Limb (tissue), 2 donors: ENCODE results near the gene TMEM123.

Source experiments
- DNase-seq, 2 donors: peaks; one replicate each; pipeline ENCODE4 v3.0.0-alpha.2; 2016; ENCODE audit errors: extremely low spot score in 2 of 2

The TMEM123 gene, protein sequence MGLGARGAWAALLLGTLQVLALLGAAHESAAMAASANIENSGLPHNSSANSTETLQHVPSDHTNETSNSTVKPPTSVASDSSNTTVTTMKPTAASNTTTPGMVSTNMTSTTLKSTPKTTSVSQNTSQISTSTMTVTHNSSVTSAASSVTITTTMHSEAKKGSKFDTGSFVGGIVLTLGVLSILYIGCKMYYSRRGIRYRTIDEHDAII

DNA sequence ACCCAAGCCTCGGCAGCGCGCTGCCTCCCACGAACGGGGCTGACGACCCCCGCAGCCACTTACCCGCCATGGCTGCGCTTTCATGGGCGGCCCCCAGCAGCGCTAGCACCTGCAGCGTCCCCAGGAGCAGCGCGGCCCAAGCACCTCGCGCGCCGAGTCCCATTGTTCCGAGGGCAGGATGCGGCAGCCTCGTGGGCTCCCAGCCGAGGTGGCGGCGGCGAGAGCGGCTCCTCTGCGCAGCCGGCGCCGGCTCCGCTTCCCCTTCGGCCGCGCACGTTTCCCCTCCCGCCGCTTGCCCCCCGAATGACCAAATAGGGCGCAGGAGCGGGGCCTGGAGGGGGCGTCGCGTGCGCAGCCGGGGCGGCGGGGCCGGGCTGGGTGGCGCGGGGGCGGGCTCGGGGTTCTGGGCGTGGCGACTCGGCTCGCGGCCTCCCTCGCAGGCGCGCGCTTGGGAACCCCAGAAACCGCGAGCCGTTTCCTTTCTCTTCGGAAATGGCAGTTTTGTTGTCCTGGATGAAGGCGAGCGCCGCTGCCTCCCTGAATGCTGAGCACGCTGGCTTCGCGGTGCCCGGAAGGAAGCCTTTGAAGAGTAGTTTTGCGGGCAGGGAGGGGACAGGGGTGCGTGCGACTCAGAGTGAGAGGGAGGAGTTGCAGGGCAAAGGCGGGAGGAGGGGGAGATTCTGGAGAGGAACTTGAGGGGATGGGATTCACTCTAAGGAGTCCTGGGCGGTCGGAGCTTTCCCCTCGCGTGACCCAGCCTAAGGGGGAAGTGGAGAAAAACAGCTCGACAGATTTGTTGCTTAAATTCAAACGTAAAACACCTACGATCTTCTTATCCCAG lies at the start of gene TMEM123:
Gene TMEM123 (minus strand): TSS at position 305 of the 841 bp plus-strand sequence. CDS start 142 bp downstream, at position 163.
- peak; percentile 80 to 89 for DNase-seq

DNA sequence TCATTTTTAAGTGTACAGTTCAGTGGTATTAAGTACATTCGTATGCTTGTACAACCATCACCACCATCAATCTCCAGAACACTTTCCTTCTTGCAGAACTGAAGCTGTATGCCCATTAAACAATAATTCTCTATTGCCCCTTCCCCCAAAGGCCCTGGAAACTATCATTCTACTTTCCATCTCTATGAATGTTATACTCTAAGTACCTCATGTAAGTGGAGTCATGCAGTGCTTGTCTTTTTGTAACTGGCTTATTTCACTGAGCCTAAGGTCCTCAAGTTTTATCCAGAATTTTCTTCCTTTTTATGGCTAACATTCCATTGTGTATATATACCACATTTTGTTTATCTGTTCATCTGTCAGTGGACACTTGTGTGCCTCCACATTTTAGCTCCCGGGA lies 48.3 kb upstream of the TMEM123 start:
- DNase-seq = no peak

DNA sequence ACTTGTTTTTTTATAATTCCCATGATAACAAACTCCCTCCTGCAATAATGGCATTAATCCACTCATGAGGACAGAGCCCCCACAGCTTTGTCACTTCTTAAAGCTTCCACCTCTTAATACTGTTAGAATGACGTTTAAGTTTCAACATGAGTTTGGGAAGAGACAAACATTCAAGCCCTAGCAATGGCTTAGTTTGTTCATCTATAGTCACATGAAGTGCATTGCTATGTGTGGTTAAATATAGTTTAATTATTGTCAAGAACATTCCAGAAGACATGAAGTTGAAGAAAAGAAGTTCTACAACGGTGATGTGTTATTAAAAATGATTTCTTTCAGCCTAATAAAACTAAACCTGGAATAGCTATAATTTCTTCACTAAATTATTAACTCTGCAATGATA lies 47.4 kb upstream of the TMEM123 start:
- DNase-seq = no peak

DNA sequence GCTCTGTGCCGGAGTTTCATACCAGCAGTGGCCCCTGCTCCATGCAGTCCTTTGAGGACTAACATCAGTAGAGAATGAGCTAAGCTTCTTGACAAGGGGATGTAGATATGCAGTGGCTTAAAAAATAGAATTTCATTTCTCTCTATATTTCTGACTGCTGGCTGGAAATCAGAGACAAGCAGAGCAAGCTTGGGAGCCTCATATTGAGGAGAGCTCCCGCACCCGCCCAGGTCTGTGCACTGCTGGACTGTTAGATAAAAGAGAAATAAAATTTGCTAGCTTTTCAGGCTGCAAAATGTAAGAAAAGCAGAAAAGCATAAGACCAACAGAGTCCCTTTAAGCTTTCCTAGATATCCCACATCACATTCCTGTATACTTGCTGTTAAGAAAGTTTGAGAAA lies 46.6 kb upstream of the TMEM123 start:
- no peak for DNase-seq

DNA sequence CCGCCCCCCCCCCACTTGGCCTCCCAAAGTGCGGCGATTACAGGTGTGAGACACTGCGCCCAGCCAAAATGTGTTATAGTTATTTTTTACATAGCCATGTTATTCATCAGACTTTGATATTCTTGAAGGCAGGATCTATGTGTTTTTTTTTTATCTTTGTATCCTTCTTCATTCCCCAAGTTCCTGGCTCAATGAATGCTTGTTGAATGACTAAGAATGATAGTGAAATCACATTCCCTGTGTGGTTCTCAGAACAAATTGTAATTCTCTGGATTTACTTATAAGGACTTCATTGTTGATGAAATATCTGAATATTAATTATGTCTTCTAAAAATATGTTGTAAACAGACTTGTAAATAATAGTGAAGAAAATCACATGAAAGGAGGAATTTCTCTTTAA lies 44.5 kb upstream of the TMEM123 start:
- DNase-seq = no peak

DNA sequence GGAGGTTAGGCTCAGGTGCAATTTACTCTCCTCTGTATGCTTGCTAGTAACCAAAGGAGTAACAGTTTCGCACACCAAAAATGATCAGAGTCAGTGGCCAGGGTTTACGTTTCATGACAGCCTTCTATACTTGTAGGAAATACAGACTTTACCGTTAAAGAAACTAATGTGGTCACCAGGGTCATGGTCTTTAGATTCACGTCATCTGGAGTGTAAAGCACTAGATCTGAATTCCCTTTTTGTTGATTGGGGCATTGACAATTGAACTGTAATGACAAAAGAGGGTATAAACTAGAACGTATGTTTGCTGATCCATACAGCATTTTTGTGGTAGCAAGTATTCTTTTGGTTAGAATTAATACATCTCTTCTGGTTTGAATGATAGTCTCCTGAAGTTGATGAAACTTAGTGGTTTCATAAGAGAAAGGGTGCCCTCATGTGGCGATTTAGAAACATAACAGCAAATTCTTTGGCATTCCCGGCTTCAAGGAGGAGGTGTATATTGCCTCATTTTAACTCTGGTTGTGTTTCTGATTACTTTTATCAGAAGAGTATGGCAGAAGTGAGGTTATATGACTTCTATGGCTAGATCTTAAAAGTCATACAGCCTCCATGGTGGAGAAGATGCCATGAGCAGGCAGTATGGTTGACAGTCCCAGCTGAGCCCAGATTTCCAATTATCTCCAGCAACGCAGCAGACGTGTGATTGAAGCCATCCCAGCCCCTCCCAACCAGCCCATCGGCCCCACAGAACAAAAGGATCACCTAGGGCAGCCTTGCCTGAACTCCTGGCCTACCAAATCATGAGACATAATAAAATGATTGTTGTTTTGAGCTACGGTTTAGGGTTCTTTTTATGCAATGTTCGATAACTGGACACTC lies 42.8 kb upstream of the TMEM123 start:
- peak in 1 of 2 donors; percentile 87 for DNase-seq

DNA sequence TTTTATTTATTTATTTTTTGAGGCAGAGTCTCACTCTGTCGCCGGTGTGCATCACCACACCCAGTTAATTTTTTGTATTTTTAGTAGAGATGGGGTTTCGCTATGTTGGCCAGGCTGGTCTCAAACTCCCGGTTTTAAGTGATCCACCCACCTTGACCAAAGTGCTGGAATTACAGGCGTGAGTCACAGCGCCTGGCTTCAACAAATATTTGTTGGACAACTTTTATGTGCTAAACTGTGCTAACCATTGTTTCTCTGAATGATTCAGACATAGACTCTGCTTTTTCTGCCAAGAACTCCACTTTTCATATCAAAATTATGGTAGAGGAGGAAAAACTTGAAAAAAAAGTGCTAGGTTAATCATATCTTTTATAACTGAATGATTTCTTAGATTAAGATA lies 41.7 kb upstream of the TMEM123 start:
- no peak for DNase-seq

DNA sequence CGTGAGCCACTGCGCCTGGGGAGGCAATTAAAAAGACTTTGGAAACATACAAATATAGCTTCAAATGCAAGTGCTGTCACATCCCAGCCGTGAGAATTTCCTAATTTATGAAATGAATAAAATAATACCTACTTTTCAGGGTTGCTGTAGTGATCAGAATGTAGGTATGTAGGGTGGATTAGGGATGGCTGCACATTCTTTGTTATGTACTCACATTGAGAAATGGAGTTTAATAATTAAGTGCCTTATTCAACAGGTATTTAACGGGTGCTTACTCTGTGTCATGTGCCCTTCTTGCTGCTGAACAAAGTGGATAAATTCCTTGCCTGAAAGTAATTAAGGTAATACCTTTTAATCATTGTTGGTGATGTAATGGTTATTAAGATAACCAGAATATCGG lies 41.0 kb upstream of the TMEM123 start:
- no peak for DNase-seq

DNA sequence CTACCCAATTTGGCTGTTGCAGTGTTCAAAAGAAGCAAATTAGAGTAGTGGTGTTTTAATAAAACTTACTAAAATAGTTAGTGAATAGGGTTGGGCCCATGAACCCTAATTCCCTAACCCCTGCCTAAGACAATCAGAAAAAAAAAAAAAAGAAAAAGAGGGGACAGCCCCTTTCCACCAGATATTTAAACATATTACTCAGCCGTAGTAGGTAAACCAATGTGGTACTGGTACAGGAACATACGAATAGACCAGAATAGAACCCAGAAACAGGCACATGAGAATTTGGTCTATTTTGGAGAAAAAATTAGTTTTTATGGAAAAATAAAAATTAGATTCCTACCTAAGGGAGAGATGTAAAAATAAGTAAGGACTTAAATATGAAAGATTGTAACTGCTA lies 39.4 kb upstream of the TMEM123 start:
- DNase-seq = no peak

DNA sequence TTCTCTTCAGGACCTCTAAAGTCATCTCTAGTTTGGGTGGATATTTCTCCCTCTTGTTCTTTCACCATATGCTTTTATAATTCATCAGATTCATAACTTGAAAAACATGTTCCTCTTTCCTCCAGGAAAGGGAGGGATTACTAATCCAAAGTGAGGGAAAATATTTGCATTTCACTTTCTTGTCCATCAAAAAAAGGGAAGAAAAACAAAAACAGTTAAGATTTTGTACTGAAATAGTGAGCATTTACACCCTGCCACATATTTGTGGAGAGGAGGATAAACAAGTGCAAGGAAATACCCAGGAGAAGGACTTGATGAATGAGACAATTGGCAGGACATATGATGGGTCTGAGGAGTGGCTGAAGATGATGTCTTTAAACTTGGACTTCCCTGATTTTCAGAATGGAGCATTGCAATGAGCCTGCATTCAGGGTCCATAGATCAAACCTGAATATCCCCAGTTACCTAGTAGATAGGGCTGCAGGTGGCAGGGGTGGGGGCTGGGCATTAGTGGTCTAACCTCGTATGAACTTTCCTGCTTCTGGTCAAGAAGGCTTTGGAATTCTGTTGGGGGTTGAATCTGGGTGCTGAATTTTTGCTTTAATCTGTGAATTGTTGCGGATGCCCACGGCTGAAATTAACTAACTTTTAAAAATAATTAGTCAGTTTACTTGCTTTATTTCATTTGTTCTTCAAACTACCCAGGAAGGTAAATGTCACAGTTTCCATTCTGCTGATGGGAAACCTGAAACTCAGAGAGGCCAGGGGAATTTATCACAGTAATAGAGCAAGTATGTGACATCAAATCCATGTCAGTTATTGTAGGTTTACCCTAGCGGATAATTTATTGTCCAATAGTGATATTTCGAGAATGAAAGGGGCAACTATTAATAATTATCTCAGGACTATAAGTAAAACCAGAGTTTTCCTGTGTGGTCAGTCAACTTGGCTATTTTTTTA lies 36.9 kb upstream of the TMEM123 start:
- DNase-seq = no peak

DNA sequence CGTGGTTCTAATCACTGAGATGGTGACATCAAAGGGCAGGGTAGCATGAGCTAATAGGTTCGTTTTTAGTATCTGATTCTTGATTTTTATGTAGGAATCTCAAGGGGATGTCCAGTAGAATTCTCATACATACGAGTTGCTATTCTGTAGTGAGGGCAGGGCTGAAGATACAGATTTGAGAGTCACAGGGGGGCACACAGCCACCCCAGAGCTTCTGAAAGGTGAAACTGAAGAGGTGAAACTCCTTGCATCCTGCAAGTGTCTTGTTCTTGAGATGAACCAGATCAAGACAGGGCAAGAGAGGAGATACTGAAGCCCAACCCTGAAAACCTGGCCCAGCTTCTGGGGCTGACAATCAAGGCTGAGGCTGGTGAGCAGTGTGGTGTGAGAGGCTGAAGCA lies 35.6 kb upstream of the TMEM123 start:
- DNase-seq = no peak

DNA sequence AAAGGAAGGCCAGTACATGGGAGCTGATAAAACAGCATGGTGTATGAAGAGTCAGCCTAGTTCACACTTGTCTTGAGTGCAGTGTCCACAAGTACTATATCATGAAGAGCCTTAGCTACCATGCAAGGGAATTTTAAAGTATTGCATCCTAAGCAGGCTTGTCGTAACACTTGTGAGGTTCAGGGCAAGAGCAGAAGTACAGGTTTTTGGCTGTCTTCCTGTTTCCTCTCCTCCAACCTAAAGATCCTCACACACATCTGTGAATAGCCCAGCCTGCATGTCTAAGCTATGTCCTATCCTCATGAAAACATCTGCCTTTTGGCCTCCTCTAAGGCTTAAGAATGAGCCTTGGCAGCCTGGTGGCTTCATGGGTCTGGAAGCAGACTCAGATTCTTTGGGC lies 34.6 kb upstream of the TMEM123 start:
- DNase-seq = no peak

DNA sequence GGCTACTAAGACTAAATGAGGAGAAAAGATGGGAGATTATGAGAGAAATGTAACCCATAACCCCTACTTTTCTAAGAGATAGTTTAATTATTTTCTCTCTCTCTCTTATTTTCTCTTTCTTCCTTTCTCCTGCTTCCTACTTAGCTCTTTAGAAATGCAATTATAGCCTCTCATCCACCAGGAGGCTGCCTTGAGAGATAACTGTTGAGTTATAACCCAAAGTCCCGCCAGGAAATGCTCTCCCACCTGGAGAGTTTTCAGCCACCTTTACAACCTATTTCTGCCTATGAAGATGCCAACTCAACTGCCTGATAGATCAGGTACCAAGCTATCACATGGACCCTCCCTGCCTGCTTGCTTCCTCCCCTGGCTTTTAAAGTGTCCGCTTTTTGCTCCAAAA lies 34.0 kb upstream of the TMEM123 start:
- no peak for DNase-seq

DNA sequence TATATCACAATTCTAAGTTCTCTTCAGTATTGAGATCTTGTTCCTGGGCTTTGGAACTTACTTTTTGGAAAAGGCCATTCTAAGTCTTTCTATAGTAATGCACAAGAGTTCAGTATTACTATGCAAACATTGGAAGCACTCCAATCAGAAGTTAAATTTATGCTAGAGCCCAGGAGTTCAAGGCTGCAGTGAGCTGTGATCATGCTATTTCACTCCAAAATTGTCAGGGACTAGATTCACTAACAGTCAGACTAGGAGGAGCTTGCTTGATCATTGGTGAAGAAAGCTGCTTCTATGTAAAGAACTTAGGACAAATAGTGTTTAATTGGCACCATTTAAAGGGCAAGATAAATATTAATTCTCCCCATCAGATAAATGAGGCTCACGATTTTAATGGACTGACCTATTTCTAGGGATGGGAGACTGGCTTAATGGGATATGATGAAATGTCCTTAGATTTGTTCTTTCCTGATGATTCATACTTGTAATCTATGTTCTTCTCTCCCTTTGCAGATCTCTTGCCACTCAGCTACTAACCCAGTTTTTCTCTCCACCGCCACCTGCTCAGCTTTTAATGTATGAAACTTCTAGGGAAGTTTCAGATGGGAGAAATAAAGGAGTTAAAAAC lies 32.6 kb upstream of the TMEM123 start:
- DNase-seq = no peak

DNA sequence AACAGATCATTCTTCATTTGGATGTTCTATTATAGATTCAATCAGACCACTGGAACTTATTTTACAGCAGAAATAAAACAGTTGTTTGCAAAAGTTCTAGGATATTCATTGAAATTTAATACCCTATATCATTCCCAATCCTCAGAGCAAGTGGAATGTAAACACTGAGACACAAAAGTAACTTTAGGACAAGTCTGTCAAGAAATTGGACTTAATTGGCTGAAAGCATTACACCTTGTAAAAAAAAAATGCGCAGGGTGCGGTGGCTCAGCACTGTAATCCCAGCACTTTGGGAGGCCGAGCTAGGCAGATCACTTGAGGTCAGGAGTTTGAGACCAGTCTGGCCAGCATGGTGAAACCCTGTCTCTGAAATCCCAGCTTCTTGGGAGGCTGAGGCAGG lies 29.9 kb upstream of the TMEM123 start:
- DNase-seq = no peak

DNA sequence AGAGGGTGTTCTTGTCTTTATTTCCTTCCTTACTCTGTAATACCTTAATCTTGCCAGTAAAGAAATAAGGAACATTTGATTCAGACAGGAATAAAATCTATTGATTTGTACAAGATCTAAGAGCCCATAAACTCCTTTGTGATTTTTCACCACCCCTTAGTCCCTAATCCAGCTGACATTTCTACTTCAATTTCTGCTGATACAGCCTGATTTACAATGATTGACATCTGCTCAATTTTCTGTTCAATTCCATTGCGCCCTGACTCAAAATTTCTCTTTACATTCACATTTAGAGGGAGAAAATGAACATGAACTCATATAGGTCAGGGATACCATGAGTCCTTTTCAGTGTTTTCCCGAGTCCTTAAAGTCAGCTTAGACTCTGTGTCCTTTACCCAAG lies 27.2 kb upstream of the TMEM123 start:
- no peak for DNase-seq

DNA sequence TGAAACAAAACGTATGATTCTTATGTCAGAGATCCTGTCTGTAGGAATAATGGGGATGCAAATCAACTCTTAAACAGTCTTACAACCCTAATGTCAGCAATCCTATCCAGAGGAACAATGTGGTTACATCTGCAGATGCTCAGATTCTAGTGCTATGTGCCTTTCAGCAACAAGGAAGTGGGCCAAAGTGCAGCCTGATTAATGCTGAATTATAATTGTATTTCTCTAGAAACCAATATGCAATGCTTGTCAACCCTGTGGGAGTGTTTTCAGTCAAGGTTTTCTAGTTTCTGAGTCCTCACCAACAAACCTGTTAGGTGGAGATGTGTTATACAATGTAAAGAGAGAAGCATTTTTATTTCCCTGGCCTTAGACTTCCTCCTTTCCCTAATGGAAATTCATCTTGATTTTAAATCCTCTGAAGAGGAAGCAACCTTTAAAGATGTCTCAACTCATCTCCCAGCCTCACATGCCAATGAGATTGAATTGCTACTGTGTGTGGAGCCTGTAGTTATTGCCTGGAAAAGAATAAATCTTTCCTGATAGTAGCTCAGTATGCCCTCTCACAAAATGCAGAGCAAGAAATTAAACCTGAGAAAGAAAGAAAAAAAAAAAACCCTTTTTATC lies 26.2 kb upstream of the TMEM123 start:
- no peak for DNase-seq

DNA sequence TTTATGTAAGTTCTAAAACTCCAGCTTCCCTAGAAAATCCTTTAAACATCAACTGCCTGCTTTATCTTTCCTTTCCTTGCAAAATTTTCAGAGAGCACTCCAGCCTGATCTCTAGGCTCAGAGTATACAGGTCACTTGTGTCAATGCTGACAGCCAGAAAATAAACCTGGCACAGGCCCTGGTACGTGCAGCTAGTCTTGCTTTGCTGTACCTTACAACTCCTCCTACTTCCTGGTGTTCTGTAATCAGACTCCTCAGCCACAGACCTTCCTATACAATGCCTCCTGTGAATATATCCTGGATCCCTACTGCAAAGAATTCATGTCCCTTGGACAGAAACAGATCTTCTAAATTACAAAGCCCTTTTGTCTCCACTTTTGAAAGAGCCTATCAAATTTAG lies 24.2 kb upstream of the TMEM123 start:
- no peak for DNase-seq

DNA sequence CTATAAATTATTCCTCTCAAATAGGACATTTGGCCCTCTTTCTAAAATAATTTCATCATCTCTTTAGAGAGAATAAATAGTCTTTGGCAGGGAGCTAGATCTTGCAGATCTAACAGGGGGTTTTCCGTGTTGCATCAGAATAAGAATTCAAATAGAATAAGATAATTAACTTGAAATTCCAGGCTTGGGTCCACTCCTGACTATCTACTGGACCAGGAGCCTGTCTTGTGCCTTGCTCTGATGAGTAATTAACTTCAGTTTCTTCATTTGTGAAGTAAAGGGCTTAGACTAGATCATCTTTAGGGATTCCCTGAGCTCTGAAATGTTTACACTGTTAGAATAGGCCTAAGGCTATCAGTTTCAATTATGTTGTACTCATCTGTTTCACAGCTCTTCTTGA lies 23.5 kb upstream of the TMEM123 start:
- DNase-seq = no peak

DNA sequence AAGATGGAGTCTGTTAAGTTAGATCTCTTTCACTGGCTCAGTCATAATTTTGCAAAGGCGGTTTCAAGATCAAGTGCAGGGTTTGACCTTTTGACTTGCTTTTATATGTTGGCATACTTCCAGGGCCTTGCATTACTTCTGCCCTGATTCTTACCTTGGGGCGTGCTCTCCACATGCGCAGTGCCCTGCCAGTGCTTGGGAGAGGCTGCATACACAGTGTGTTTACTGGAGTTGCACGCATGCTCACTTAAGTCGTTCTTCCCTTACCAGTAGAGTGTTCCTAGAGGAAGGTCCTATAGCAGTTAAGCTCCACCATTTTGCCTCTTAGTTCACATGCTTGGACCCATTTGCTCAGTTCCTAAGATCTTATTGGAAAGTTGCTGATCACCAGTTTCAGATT lies 21.0 kb upstream of the TMEM123 start:
- DNase-seq = no peak
